Adrenal gland (tissue), 5 donors: ENCODE results near the gene SOS1.

Experiments
- CTCF ChIP-seq, 6 experiments: fragments of 450-650 bp in 4 of 6; fragments of 200-600 bp in 2 of 6; sonication (generic) in 1 of 6; IDR thresholded peaks; 1 replicate in 5 of 6; 2 replicates in 1 of 6; pipeline versions ENCODE4 v1.5.1 to v1.8.0; 2016 to 2021; ENCODE audit warnings: antibody characterized with exemption in 6 of 6, mild to moderate bottlenecking in 2 of 6, moderate library complexity in 1 of 6
- POLR2A ChIP-seq, 2 donors: fragments of 450-650 bp; IDR thresholded peaks; one replicate each; pipeline ENCODE4 v1.6.1; 2017; ENCODE audit warnings: antibody characterized with exemption in 2 of 2, mild to moderate bottlenecking in 2 of 2, moderate library complexity in 1 of 2
- donor health status: DM: no; HTN: no; CAD: no.

GRCh38 chr2:39135690-39136259 is 14.9 kb upstream of the SOS1 start:
- no peak for TF ChIP-seq POLR2A (IDR thresholded peaks at IDR 0.05)
- no peak for TF ChIP-seq CTCF (IDR thresholded peaks at IDR 0.05)
